IMR-90 (cell line): ENCODE data around the gene ARFGEF3. TPM values are rescaled to one million over a fixed set of nuclear protein-coding genes. Genes with fewer than 3 reads are reported as not detected.

Experiments used
- ATAC-seq: fragments of 200-7000 bp; cut with Tn5 transposase; 2 replicates; pipeline ENCODE4 v1.9.1; 2020; ENCODE audit warnings: low read depth, mild to moderate bottlenecking, moderate library complexity
- BruUV-seq: library from RNA; stranded (reverse); fragments of 400-500 nt; replicated peaks from 2 replicates; lab custom pipeline; 2021; lab: Mats Ljungman, UMichigan
- CTCF ChIA-PET: fragments of 300-600 bp; formaldehyde crosslinking; extraction: SDS; loops from one replicate; lab custom pipeline; 2021; ENCODE audit warnings: antibody characterized with exemption; lab: Yijun Ruan, JAX
- POLR2A ChIA-PET: fragments of 300-600 bp; sonication (Branson Sonifier 250); formaldehyde crosslinking; loops from one replicate; lab custom pipeline; 2022; ENCODE audit warnings: antibody characterized with exemption; ENCODE audit not compliant: unreplicated experiment; lab: Charles Lee
- DNase-seq: peaks from one replicate; pipeline ENCODE4 v3.0.0; 2013
- H2AFZ ChIP-seq: replicated peaks from 2 replicates; pipeline ENCODE3; 2013; ENCODE audit warnings: low read length, mild to moderate bottlenecking; ENCODE audit not compliant: poor library complexity
- H2AK5ac ChIP-seq: 2 replicates; pipeline ENCODE4 v1.6.1; 2013; ENCODE audit warnings: low read depth, low read length, inconsistent platforms
- H2AK9ac ChIP-seq: replicated peaks from 2 replicates; pipeline ENCODE3; 2013; ENCODE audit warnings: mild to moderate bottlenecking, low read depth, low read length, moderate library complexity; ENCODE audit not compliant: poor library complexity
- H2BK120ac ChIP-seq: 2 replicates; pipeline ENCODE4 v1.6.1; 2013; ENCODE audit warnings: low read depth, low read length, inconsistent platforms
- H2BK15ac ChIP-seq: 3 replicates; pipeline ENCODE4 v1.6.1; 2013; ENCODE audit warnings: low read depth, low read length, inconsistent platforms
- H2BK20ac ChIP-seq: 2 replicates; pipeline ENCODE4 v1.6.1; 2013; ENCODE audit warnings: low read depth, mild to moderate bottlenecking, inconsistent platforms, low read length, moderate library complexity
- H2BK5ac ChIP-seq: 2 replicates; pipeline ENCODE4 v1.6.1; 2013; ENCODE audit warnings: mild to moderate bottlenecking, low read depth, low read length, inconsistent platforms; ENCODE audit not compliant: poor library complexity, severe bottlenecking
- H3K14ac ChIP-seq: replicated peaks from 2 replicates; pipeline ENCODE4 v1.6.1; 2013; ENCODE audit warnings: low read depth, low read length, inconsistent platforms
- H3K18ac ChIP-seq: 2 replicates; pipeline ENCODE4 v1.6.1; 2013; ENCODE audit warnings: low read depth, low read length, control low read depth
- H3K23ac ChIP-seq: 2 replicates; pipeline ENCODE4 v1.6.1; 2013; ENCODE audit warnings: low read depth, low read length, inconsistent platforms
- H3K27ac ChIP-seq: 2 replicates; pipeline ENCODE4 v1.5.1; 2013; ENCODE audit warnings: mild to moderate bottlenecking, control low read depth, low read length; ENCODE audit not compliant: insufficient read depth
- H3K27me3 ChIP-seq: 2 replicates; pipeline ENCODE4 v1.6.1; 2013; ENCODE audit warnings: low read length; ENCODE audit not compliant: control insufficient read depth, insufficient read depth
- H3K36me3 ChIP-seq: 2 replicates; pipeline ENCODE4 v1.6.1; 2013; ENCODE audit warnings: low read length, mixed read lengths; ENCODE audit not compliant: control insufficient read depth, insufficient read depth
- H3K4ac ChIP-seq: 2 replicates; pipeline ENCODE4 v1.6.1; 2013; ENCODE audit warnings: low read depth, low read length, inconsistent platforms
- H3K4me1 ChIP-seq: 2 replicates; pipeline ENCODE4 v1.6.1; 2013; ENCODE audit warnings: low read length, mixed read lengths; ENCODE audit not compliant: control insufficient read depth, insufficient read depth
- H3K4me2 ChIP-seq: 2 replicates; pipeline ENCODE4 v1.6.1; 2013; ENCODE audit warnings: low read depth, mild to moderate bottlenecking, control low read depth, low read length, moderate library complexity
- H3K4me3 ChIP-seq: 2 replicates; pipeline ENCODE4 v1.5.1; 2013; ENCODE audit warnings: low read depth, mild to moderate bottlenecking, control low read depth, low read length, moderate library complexity; ENCODE audit not compliant: insufficient read depth
- H3K56ac ChIP-seq: 2 replicates; pipeline ENCODE4 v1.6.1; 2013; ENCODE audit warnings: low read length, inconsistent platforms; ENCODE audit not compliant: insufficient read depth; ENCODE audit errors: extremely low read depth
- H3K79me1 ChIP-seq, 2 experiments: 2 replicates each; pipeline ENCODE4 v1.6.1; 2013; ENCODE audit warnings: low read length in 2 of 2, inconsistent platforms in 1 of 2, low read depth in 1 of 2
- H3K9ac ChIP-seq: 2 replicates; pipeline ENCODE4 v1.6.1; 2013; ENCODE audit warnings: low read depth, low read length, control low read depth
- H3K9me1 ChIP-seq: 2 replicates; pipeline ENCODE4 v1.6.1; 2013; ENCODE audit warnings: low read length, inconsistent platforms; ENCODE audit not compliant: insufficient read depth
- H3K9me3 ChIP-seq: 2 replicates; pipeline ENCODE4 v1.6.1; 2013; ENCODE audit warnings: low read length; ENCODE audit not compliant: control insufficient read depth, insufficient read depth
- H4K20me1 ChIP-seq: 2 replicates; pipeline ENCODE4 v1.6.1; 2013; ENCODE audit warnings: low read length, inconsistent platforms; ENCODE audit not compliant: insufficient read depth
- H4K5ac ChIP-seq: 2 replicates; pipeline ENCODE4 v1.6.1; 2013; ENCODE audit warnings: mild to moderate bottlenecking, low read depth, low read length, control low read depth
- H4K8ac ChIP-seq, 2 experiments: 2 replicates each; pipeline ENCODE4 v1.6.1; 2013; ENCODE audit warnings: low read depth in 2 of 2, low read length in 2 of 2, control low read depth in 1 of 2, inconsistent platforms in 1 of 2
- H4K91ac ChIP-seq: 2 replicates; pipeline ENCODE4 v1.6.1; 2013; ENCODE audit warnings: low read depth, low read length, inconsistent platforms; ENCODE audit not compliant: insufficient read depth
- BHLHE40 ChIP-seq: fragments of 150-350 bp; IDR thresholded peaks from 2 replicates; pipeline ENCODE4 v1.6.1; 2016; ENCODE audit warnings: mild to moderate bottlenecking, low read depth, low read length
- CEBPB ChIP-seq: IDR thresholded peaks from 2 replicates; pipeline ENCODE4 v1.6.1; 2012; ENCODE audit warnings: low read depth, low read length, improper control_type of control experiment
- CHD1 ChIP-seq: IDR thresholded peaks from 2 replicates; pipeline ENCODE4 v1.6.1; 2012; ENCODE audit warnings: low read depth, low read length, improper control_type of control experiment
- CTCF ChIP-seq: conservative IDR thresholded peaks from 2 replicates; pipeline ENCODE4 v1.5.1; 2012; ENCODE audit warnings: mild to moderate bottlenecking, low read depth, low read length, improper control_type of control experiment
- ELK1 ChIP-seq: fragments of 150-350 bp; IDR thresholded peaks from 2 replicates; pipeline ENCODE4 v1.6.1; 2016; ENCODE audit warnings: low read depth, mild to moderate bottlenecking, low read length, moderate library complexity, borderline replicate concordance
- FOS ChIP-seq: fragments of 150-350 bp; IDR thresholded peaks from 2 replicates; pipeline ENCODE4 v1.6.1; 2016; ENCODE audit warnings: low read depth, low read length
- MAFK ChIP-seq: IDR thresholded peaks from 2 replicates; pipeline ENCODE4 v1.6.1; 2012; ENCODE audit warnings: low read depth, low read length, improper control_type of control experiment
- MAZ ChIP-seq: IDR thresholded peaks from 2 replicates; pipeline ENCODE4 v1.6.1; 2012; ENCODE audit warnings: low read depth, mild to moderate bottlenecking, low read length, improper control_type of control experiment, moderate library complexity, borderline replicate concordance
- MXI1 ChIP-seq: IDR thresholded peaks from 2 replicates; pipeline ENCODE4 v1.6.1; 2012; ENCODE audit warnings: low read depth, mild to moderate bottlenecking, low read length, moderate library complexity, borderline replicate concordance
- NFE2L2 ChIP-seq: fragments of 150-350 bp; IDR thresholded peaks from 2 replicates; pipeline ENCODE4 v1.6.1; 2016; ENCODE audit warnings: low read depth, mild to moderate bottlenecking, low read length
- POLR2A ChIP-seq: IDR thresholded peaks from 2 replicates; pipeline ENCODE4 v1.6.1; 2012; ENCODE audit warnings: mild to moderate bottlenecking, low read depth, low read length
- RAD21 ChIP-seq: IDR thresholded peaks from 2 replicates; pipeline ENCODE4 v1.6.1; 2012; ENCODE audit warnings: low read length, improper control_type of control experiment
- RCOR1 ChIP-seq: IDR thresholded peaks from 2 replicates; pipeline ENCODE4 v1.6.1; 2012; ENCODE audit warnings: mild to moderate bottlenecking, low read length, improper control_type of control experiment; ENCODE audit not compliant: insufficient replicate concordance
- RFX5 ChIP-seq: IDR thresholded peaks from 2 replicates; pipeline ENCODE4 v1.8.0; 2012; ENCODE audit warnings: low read depth, mild to moderate bottlenecking, low read length, moderate library complexity
- SMC3 ChIP-seq: fragments of 150-350 bp; IDR thresholded peaks from 2 replicates; pipeline ENCODE4 v1.6.1; 2016; ENCODE audit warnings: low read depth, mild to moderate bottlenecking, antibody characterized with exemption, low read length, moderate library complexity
- USF2 ChIP-seq: fragments of 150-350 bp; IDR thresholded peaks from 2 replicates; pipeline ENCODE4 v1.6.1; 2017; ENCODE audit warnings: mild to moderate bottlenecking, antibody characterized with exemption, low read length, low read depth
- WGBS, 2 experiments: methylation state at CpG; one replicate each; pipeline versions ENCODE4 v1.1.5 to v1.1.7; 2013; ENCODE audit warnings: missing lambda C conversion rate in 2 of 2; ENCODE audit not compliant: insufficient read length in 1 of 2; ENCODE audit errors: extremely low coverage in 2 of 2; 5-methylcytosine and 5-hydroxymethylcytosine counted together
- dilution Hi-C: fragments of 300-500 bp; cut with HindIII; formaldehyde crosslinking; loops from one replicate; pipeline ENCODE4 v1.14.3; 2018; ENCODE audit warnings: low sequenced_read_pairs; ENCODE audit not compliant: unreplicated experiment
- in situ Hi-C: fragments of 300-500 bp; cut with MboI; formaldehyde crosslinking; loops from 3 replicates; pipeline ENCODE4 v1.14.3; 2019; ENCODE audit warnings: low sequenced_read_pairs, inconsistent platforms, mixed read lengths
- intact Hi-C: fragments of 100-400 bp; cut with micrococcal nuclease; formaldehyde crosslinking; loops from 2 replicates; pipeline ENCODE4 v1.10.0; 2022
- polyA plus RNA-seq, 3 experiments: library from polyadenylated mRNA; depleted of rRNA; stranded (reverse); fragments of >200 nt; gene quantifications; 2 replicates each; pipeline ENCODE4 v1.2.3, GENCODE V29; 2012; ENCODE audit warnings: low replicate concordance in 1 of 3
- total RNA-seq: library from RNA; depleted of rRNA; stranded (reverse); fragments of >200 nt; gene quantifications from 2 replicates; pipeline ENCODE4 v1.2.3, GENCODE V29; 2012

ARFGEF3 gene
- total and polyA plus RNA-seq, 2 of the 4 experiments (the other 2 are of a cell fraction) = under 0.01 to 0.02 TPM

- no peak overlapping the region for H2AFZ ChIP-seq
- H3K4me1 ChIP-seq = no peaks in the 10 kb centered on the region
- H3K14ac ChIP-seq = no peak overlapping the region
- H2AK5ac ChIP-seq = no peak overlapping the region
- H4K20me1 ChIP-seq = no peaks in the 10 kb centered on the region
- no peak for TF ChIP-seq CEBPB
- no peak for TF ChIP-seq POLR2A
- TF ChIP-seq FOS = no peak
- TF ChIP-seq BHLHE40 = no peak
- no peak for TF ChIP-seq MAFK
- no peak for TF ChIP-seq CHD1
- no peak for TF ChIP-seq USF2
- no peak for TF ChIP-seq RAD21
- no peak for TF ChIP-seq RFX5
- no peak for TF ChIP-seq MAZ
- no peak for TF ChIP-seq MXI1
- TF ChIP-seq RCOR1 = no peak
- TF ChIP-seq SMC3 = no peak
- no peak for TF ChIP-seq CTCF
- TF ChIP-seq ELK1 = no peak
- no peak for TF ChIP-seq NFE2L2
- WGBS, 2 experiments = no CpG with 5 or more reads among the region's 5 CpGs
- H2BK15ac ChIP-seq = no peak overlapping the region
- no peak for DNase-seq
- no peaks in the 10 kb centered on the region for H3K9me3 ChIP-seq
- in situ Hi-C loops = no loop called here
- no peak overlapping the region for H3K27ac ChIP-seq
- no peaks in the 10 kb centered on the region for H3K36me3 ChIP-seq
- peaks cover 14% of the 10 kb centered on the region for H3K27me3 ChIP-seq
- H4K8ac ChIP-seq = no peak overlapping the region
- H2AK9ac ChIP-seq = no peak overlapping the region
- no peak overlapping the region for H3K56ac ChIP-seq
- CTCF ChIA-PET = no interaction called here
- no peak overlapping the region for H2BK120ac ChIP-seq
- dilution Hi-C loops = no loop called here
- H3K4me2 ChIP-seq = no peak overlapping the region
- no peak overlapping the region for H4K5ac ChIP-seq
- H2BK20ac ChIP-seq = no peak overlapping the region
- ATAC-seq = no peak
- POLR2A ChIA-PET = no interaction called here
- intact Hi-C loops = no loop called here
- no peaks in the 10 kb centered on the region for H3K79me1 ChIP-seq
- no peak overlapping the region for H3K18ac ChIP-seq
- no peak overlapping the region for H3K9ac ChIP-seq
- H3K4me3 ChIP-seq = no peak overlapping the region
- H4K91ac ChIP-seq = no peak overlapping the region
- H3K23ac ChIP-seq = no peak overlapping the region
- H3K4ac ChIP-seq = no peak overlapping the region
- H2BK5ac ChIP-seq = no peak overlapping the region
- no TSS peak for BruUV-seq
- no peaks in the 10 kb centered on the region for H3K9me1 ChIP-seq
Observed at GRCh38 chr6:138389551-138389950, 227.8 kb downstream of the ARFGEF3 start.
